CD14-positive monocyte (primary cell): ENCODE results near the gene C17orf78. TPM values are rescaled to one million over a fixed set of nuclear protein-coding genes. Genes with fewer than 3 reads are reported as not detected.
"Not testable (repeated sequence)": the region's sequence is repeated elsewhere in the genome, so short reads cannot be mapped to it uniquely, and the experiment has no call there.

Source experiments
- DNase-seq, 3 donors: peaks; one replicate each; pipeline ENCODE4 v3.0.0-alpha.2; 2011 to 2022
- H2AFZ ChIP-seq: 2 replicates; pipeline ENCODE4 v1.6.0; 2012; ENCODE audit warnings: mild to moderate bottlenecking, low read depth, low read length, inconsistent platforms; ENCODE audit not compliant: insufficient read depth, poor library complexity, severe bottlenecking
- H3K27ac ChIP-seq, 2 donors: 1 replicate in 1 of 2; 2 replicates in 1 of 2; pipeline ENCODE4 v1.5.1; 2012 to 2013; ENCODE audit warnings: low read length in 2 of 2, control low read depth in 1 of 2, inconsistent platforms in 1 of 2, low read depth in 1 of 2, mild to moderate bottlenecking in 1 of 2
- H3K27me3 ChIP-seq, 2 donors: one replicate each; pipeline versions ENCODE4 v1.6.0 to v1.6.1; 2011 to 2013; ENCODE audit warnings: low read length in 2 of 2; ENCODE audit not compliant: control insufficient read depth in 2 of 2, insufficient read depth in 2 of 2
- H3K36me3 ChIP-seq, 2 donors: replicated peaks in 1 of 2; 1 replicate in 1 of 2; 2 replicates in 1 of 2; pipeline versions ENCODE4 v1.5.1 to v1.6.1; 2012 to 2013; ENCODE audit warnings: low read length in 2 of 2, control low read depth in 1 of 2, inconsistent platforms in 1 of 2, mild to moderate bottlenecking in 1 of 2; ENCODE audit not compliant: insufficient read depth in 2 of 2, control insufficient read depth in 1 of 2
- H3K4me1 ChIP-seq, 2 donors: 1 replicate in 1 of 2; 2 replicates in 1 of 2; pipeline versions ENCODE4 v1.5.1 to v1.6.1; 2012 to 2013; ENCODE audit warnings: low read length in 2 of 2, control low read depth in 1 of 2, inconsistent platforms in 1 of 2, mild to moderate bottlenecking in 1 of 2, moderate library complexity in 1 of 2; ENCODE audit not compliant: insufficient read depth in 2 of 2, control insufficient read depth in 1 of 2
- H3K4me2 ChIP-seq: replicated peaks from 2 replicates; pipeline ENCODE3; 2012; ENCODE audit warnings: low read length, moderate library complexity, mild to moderate bottlenecking; ENCODE audit not compliant: poor library complexity, severe bottlenecking; ENCODE audit errors: extremely low read depth
- H3K4me3 ChIP-seq, 3 experiments: fragments of 200-600 bp in 1 of 3; sonication (generic) in 1 of 3; replicated peaks in 1 of 3; 1 replicate in 2 of 3; 2 replicates in 1 of 3; pipeline ENCODE4 v1.5.1; 2011 to 2013; ENCODE audit warnings: low read length in 3 of 3, mild to moderate bottlenecking in 3 of 3, control low read depth in 2 of 3, low read depth in 2 of 3, inconsistent platforms in 1 of 3, moderate library complexity in 1 of 3
- H3K79me2 ChIP-seq: 2 replicates; pipeline ENCODE4 v1.6.0; 2012; ENCODE audit warnings: mild to moderate bottlenecking, control low read depth, inconsistent platforms, low read length, moderate library complexity; ENCODE audit not compliant: insufficient read depth
- H3K9ac ChIP-seq: 2 replicates; pipeline ENCODE4 v1.6.0; 2017; ENCODE audit warnings: low read length, mild to moderate bottlenecking; ENCODE audit not compliant: insufficient read depth, poor library complexity, severe bottlenecking
- H3K9me3 ChIP-seq, 2 donors: replicated peaks in 1 of 2; 1 replicate in 1 of 2; 2 replicates in 1 of 2; pipeline versions ENCODE4 v1.5.1 to v1.6.1; 2012 to 2013; ENCODE audit warnings: low read length in 2 of 2, control low read depth in 1 of 2; ENCODE audit not compliant: control insufficient read depth in 1 of 2, insufficient read depth in 1 of 2
- H4K20me1 ChIP-seq: 2 replicates; pipeline ENCODE4 v1.6.0; 2012; ENCODE audit warnings: mild to moderate bottlenecking, low read length, control low read depth, moderate library complexity; ENCODE audit not compliant: insufficient read depth
- H3K27ac Mint-ChIP-seq, 7 donors: one replicate each; pipeline ENCODE4 v1.8.0; 2020; ENCODE audit warnings: mild to moderate bottlenecking in 7 of 7, mixed read lengths in 7 of 7, moderate library complexity in 6 of 7, inconsistent platforms in 2 of 7
- H3K27me3 Mint-ChIP-seq, 3 donors: one replicate each; pipeline ENCODE4 v1.8.0; 2021 to 2022; ENCODE audit warnings: low read depth in 3 of 3, mild to moderate bottlenecking in 3 of 3, mixed read lengths in 3 of 3, moderate library complexity in 3 of 3, inconsistent platforms in 1 of 3
- H3K36me3 Mint-ChIP-seq, 2 donors: one replicate each; pipeline ENCODE4 v1.8.0; 2020; ENCODE audit warnings: mixed read lengths in 2 of 2, inconsistent platforms in 1 of 2, mild to moderate bottlenecking in 1 of 2
- H3K4me1 Mint-ChIP-seq: one replicate; pipeline ENCODE4 v1.8.0; 2020; ENCODE audit warnings: mild to moderate bottlenecking, mixed read lengths
- H3K4me3 Mint-ChIP-seq, 2 donors: one replicate each; pipeline ENCODE4 v1.8.0; 2020; ENCODE audit warnings: mild to moderate bottlenecking in 2 of 2, mixed read lengths in 2 of 2, moderate library complexity in 1 of 2
- H3K9me3 Mint-ChIP-seq, 7 donors: one replicate each; pipeline ENCODE4 v1.8.0; 2020 to 2022; ENCODE audit warnings: mixed read lengths in 7 of 7, mild to moderate bottlenecking in 6 of 7, moderate library complexity in 6 of 7, inconsistent platforms in 2 of 7
- CTCF ChIP-seq: fragments of 200-600 bp; IDR thresholded peaks from one replicate; pipeline ENCODE4 v1.8.0; 2022; ENCODE audit warnings: antibody characterized with exemption, mild to moderate bottlenecking
- WGBS: methylation state at CpG from one replicate; pipeline ENCODE4 v1.1.5; 2013; ENCODE audit warnings: missing lambda C conversion rate; ENCODE audit not compliant: insufficient coverage; 5-methylcytosine and 5-hydroxymethylcytosine counted together
- intact Hi-C, 2 donors: fragments of 100-400 bp; cut with micrococcal nuclease; formaldehyde crosslinking; loops; one replicate each; pipeline versions ENCODE4 v1.15.0 to v1.15.1; 2023
- polyA plus RNA-seq, 3 donors: library from polyadenylated mRNA; depleted of rRNA in 1 of 3; unstranded in 2 of 3; stranded (reverse) in 1 of 3; fragments of 300-500 nt in 2 of 3; fragments of >200 nt in 1 of 3; fragmentation: Illumina TruSeq in 2 of 3; gene quantifications; 1 replicate in 2 of 3; 2 replicates in 1 of 3; pipeline ENCODE4 v1.2.3, GENCODE V29; 2012 to 2021

C17orf78 gene
- polyA plus RNA-seq, 3 donors: not detected

GRCh38 chr17:37344519-37344918, 31.3 kb upstream of the C17orf78 start:
- WGBS: 100% methylated on average over 1 of the region's 4 CpGs
- intact Hi-C loops: no loop called here
- Mint-ChIP-seq H3K27ac (no peak overlapping the region), H3K9me3 (peaks cover 0 to 6% (median 4%) of the 10 kb centered on the region in 7 donors), H3K4me3 (no peak overlapping the region), H3K4me1 (peaks cover 9% of the 10 kb centered on the region), H3K27me3 (no peaks in the 10 kb centered on the region), H3K36me3 (peaks cover 11% of the 10 kb centered on the region in 2 donors)
- H3K27ac ChIP-seq: no peak overlapping the region
- no peak overlapping the region for H3K4me3 ChIP-seq
- peaks cover 0 to 5% of the 10 kb centered on the region in 2 donors for H3K4me1 ChIP-seq
- H4K20me1 ChIP-seq: no peaks in the 10 kb centered on the region
- no peaks in the 10 kb centered on the region for H3K79me2 ChIP-seq
- no peaks in the 10 kb centered on the region for H3K36me3 ChIP-seq
- no peak for TF ChIP-seq CTCF
- no peak overlapping the region for H2AFZ ChIP-seq
- H3K4me2 ChIP-seq: no peak overlapping the region
- H3K9ac ChIP-seq: no peak overlapping the region
- H3K9me3 ChIP-seq: no peaks in the 10 kb centered on the region
- no peaks in the 10 kb centered on the region for H3K27me3 ChIP-seq
- no peak for DNase-seq

- H3K27me3 ChIP-seq, H3K4me1 Mint-ChIP-seq, H3K79me2 ChIP-seq, H3K4me3 Mint-ChIP-seq, H3K9me3 Mint-ChIP-seq, H3K9me3 ChIP-seq, H3K27ac ChIP-seq, H3K36me3 ChIP-seq, H3K9ac ChIP-seq, H3K27me3 Mint-ChIP-seq, H3K36me3 Mint-ChIP-seq, intact Hi-C loops, DNase-seq, H3K4me1 ChIP-seq, H2AFZ ChIP-seq, H3K4me2 ChIP-seq, H3K4me3 ChIP-seq, H3K27ac Mint-ChIP-seq, H4K20me1 ChIP-seq: not testable (repeated sequence)
- 100% methylated on average over 2 of the region's 8 CpGs for WGBS
Observed at GRCh38 chr17:37346863-37347402, 28.9 kb upstream of the C17orf78 start.

GRCh38 chr17:37356796-37357569, 18.8 kb upstream of the C17orf78 start:
- H3K9me3 Mint-ChIP-seq, H2AFZ ChIP-seq, H3K27ac Mint-ChIP-seq, H3K4me3 Mint-ChIP-seq, H4K20me1 ChIP-seq, H3K27me3 Mint-ChIP-seq, H3K36me3 ChIP-seq, H3K4me2 ChIP-seq, H3K36me3 Mint-ChIP-seq, H3K27ac ChIP-seq, H3K4me3 ChIP-seq, H3K9ac ChIP-seq, H3K27me3 ChIP-seq, H3K9me3 ChIP-seq, DNase-seq: not testable (repeated sequence)
- 97% methylated on average over 9 of the region's 12 CpGs for WGBS
- H3K79me2 ChIP-seq: peaks cover 16% of the 10 kb centered on the region
- intact Hi-C loops: loop anchor here in 1 of 2 donors (5.0 kb wide), 1 partner anchor 50 kb away; the partner anchor contains the start of genes ACACA and TADA2A
- peaks cover 20 to 27% of the 10 kb centered on the region in 2 donors for H3K4me1 ChIP-seq
- peaks cover 26% of the 10 kb centered on the region for H3K4me1 Mint-ChIP-seq
